ENCODE measurements around the gene MALSU1.
"Not testable (repeated sequence)": the region's sequence is repeated elsewhere in the genome, so short reads cannot be mapped to it uniquely, and the experiment has no call there.

MALSU1 gene

DNA sequence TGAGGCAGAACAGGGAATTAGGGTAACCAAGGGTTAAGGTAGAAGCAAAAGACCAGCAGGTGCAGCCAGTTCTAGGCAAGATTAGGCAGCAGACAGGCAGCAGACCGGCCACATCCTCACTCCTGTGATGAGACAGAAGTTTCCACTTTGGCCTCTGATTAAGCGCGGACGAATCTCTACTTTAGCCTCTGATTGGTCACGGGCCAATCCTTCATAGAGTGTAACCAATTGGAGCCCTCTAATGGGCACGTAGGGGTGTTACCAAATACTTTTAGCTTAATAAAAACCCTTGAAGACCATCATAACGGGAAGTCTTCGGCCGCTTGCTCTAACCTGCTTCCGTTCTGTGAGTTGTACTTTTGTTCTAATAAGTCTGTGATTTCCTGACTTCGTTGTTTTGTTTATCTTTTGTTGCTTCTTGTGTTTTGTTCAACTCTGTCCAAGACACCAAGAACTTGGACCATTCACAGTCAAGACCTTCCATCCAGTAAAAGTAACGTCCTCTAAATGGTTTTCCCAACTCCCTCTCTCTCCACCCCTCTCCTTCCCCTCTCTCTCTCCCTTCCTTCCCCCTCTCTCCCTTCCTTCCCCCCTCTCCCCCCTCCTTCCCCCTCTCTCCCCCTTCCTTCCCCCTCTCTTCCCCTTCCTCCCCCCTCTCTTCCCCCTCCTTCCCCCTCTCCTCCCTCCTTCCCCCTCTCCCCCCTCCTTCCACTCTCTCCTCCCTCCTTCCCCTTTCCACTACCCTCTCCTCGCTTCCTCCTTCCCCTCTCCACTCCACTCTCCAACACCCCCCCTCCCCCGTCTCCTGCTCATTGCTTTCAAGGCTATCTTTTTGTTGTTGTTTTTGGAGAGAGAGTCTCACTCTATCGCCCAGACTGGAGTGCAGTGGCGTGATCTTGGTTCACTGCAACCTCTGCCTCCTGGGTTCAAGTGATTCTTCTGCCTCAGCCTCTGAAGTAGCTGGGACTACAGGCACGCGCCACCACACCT, 13.2 kb upstream of the MALSU1 start:
- no peak for DNase-seq (ENCODE audit: low read depth in 4 of 4, low spot score in 1 of 4)

DNA sequence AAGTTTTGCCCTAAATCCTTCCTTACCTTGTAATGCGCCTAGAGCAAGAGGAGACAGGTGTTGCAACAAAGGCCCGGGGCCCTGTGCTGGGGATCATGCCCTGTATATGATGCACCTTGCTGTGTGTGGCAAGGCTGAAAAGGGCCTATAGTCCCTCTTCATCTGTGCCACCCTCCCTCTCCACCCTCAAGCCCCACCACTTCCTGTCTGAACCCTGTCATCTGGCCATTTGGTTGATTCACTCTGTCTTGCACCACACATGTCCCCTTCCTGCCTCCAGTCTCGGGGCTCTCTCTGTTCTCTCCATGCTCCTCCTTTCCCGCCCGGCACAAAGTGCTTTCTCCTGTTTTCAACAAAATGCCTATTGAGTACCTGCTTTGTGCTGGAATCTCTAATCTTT, 11.5 kb upstream of the MALSU1 start:
- DNase-seq (ENCODE audit: low read depth in 4 of 4, low spot score in 1 of 4) = no peak

DNA sequence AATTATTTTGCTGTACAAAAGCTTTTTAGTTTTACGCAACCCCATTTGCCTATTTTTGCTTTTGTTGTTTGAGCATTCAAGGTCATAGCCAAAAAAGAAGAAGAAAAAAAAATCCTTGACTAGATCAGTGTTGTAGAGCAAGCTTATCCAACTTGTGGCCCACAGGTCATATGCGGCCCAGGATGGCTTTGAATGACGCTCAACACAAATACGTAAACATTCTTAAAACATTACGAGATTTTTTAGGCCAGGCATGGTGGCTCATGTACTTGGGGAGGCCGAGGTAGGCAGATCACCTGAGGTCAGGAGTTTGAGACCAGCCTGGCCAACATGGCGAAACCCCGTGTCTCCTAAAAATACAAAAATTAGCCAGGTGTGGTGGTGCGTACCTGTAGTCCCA, 8.1 kb upstream of the MALSU1 start:
- no peak for DNase-seq (ENCODE audit: low read depth in 4 of 4, low spot score in 1 of 4)

DNA sequence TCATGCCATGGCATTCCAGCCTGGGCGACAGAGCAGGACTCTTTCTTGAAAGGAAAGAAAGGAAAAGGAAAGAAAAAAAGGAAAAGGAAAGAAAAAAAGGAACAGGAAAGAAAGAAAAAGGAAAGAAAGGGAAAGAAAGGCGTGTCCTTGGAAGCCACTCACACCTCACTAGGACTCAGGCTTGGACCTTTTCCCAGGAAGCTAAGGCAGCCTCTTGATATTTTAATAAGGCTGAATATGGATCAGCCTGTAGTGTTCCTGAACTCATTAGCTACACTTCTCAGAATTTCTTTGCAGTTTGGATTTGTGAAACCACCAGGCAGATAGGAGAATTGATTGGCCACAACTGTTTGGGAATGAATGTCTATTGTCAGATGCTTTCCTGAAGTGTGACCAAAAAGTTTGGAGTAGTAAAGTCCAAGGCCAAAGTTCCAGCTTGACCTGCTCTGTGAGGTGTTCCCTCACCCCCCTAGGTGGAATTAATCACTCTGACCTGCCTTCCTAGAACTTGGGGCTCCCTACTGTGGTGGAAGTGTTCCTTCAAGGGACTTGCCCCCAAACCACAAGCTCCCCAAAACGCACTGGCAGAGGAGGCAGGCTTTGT, 7.1 kb upstream of the MALSU1 start:
- DNase-seq (ENCODE audit: low read depth in 4 of 4, low spot score in 1 of 4) = no peak

DNA sequence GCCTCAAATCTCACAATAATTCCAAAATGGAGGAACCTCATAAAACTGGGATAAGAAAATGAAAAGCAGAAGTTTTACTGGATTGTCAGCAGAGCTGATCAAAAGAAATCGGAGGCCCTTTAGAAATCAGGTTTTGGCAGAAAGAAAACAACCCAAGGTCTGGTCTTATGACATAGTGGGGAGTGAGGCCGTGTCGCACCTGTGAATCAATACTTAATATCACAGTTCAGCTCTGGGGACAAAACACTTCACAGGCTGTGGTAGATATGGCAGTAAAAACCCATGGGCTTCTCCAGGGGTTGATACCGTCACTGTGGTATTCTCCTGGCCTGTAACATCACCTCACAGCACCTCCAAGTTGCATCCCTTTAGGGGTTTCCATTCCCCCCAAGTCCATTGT, 6.5 kb upstream of the MALSU1 start:
- DNase-seq (ENCODE audit: low read depth in 4 of 4, low spot score in 1 of 4) = no peak

DNA sequence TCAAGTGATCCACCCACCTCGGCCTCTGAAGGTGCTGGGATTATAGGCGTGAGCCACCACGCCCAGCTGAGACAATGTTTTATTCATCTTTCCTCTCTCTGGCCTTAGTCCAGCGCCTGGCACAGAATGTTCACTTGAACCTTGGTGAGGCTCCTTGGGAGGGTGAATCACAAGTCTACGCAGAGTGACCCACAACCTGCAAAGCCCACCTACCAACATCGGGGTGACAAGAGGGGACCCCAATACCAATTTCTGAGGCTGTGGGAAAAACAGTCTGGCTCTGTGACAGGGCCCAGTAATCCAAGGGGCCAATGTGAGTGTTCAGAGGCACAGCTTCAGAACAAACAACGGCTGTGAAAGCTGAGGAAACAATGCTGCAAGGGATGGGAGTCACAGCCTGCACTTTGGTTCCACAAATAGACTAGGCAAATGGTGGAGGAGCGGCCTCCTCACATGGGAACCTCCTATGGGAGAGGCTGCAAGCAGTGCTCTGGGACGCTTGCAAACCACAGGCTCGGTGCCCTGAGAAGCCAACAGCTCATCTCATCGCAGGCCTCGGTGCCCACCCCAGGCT, 5.6 kb upstream of the MALSU1 start:
- no peak for DNase-seq (ENCODE audit: low read depth in 4 of 4, low spot score in 1 of 4)

DNA sequence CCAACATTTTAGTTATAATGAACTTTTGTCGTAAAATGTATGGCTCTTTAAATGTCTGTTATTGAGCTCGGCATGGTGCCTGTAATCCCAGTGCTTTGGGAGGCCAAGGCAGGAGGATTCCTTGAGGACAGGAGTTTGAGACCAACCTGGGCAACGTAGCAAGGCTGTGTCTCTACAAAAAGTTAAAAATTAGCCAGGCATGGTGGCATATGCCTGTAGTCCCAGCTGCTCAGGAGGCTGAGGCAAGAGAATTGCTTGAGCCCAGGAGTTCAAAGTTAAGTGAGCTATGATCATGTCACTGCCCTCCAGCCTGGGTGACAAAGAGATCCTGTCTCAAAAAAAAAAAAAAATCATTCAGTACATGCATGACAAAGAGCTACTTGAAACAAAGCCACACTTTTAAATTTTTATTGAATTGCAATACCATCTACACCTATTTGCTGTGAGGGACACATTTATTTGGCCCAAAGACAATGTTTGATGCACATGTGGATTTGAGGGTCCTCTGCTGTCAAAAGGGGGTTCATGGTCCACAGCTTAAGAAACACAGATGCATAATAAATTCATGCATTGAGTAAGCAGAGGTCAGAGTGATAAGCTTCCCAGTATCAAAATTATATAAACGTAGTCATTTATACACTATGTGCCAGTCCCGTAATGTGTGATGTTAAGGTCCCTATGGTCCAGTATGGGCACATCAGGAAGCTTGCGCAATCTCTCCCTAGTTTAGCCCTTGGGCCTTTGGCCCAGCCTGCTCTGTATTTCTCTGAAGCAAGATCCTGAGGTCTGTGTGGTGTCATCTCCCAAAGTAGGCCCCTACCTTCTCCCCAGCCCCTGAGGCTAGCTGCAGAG, 4.4 kb upstream of the MALSU1 start:
- DNase-seq (ENCODE audit: low read depth in 4 of 4, low spot score in 1 of 4) = no peak

DNA sequence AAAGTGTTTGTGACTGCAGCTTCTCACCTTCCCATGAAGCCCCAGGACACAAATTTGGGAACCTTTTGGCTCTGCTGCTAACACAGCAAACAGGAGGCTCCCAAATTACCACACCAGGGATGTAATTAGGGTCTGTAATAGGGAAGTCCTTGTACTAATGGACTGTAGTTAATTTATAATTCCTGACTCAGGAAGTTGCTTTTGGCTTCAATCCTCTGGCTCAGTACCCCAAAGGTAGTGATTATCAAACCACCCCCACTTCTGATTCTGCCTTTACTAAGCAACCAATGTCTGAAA, 3.8 kb upstream of the MALSU1 start:
- no peak for DNase-seq (ENCODE audit: low read depth in 4 of 4, low spot score in 1 of 4)

DNA sequence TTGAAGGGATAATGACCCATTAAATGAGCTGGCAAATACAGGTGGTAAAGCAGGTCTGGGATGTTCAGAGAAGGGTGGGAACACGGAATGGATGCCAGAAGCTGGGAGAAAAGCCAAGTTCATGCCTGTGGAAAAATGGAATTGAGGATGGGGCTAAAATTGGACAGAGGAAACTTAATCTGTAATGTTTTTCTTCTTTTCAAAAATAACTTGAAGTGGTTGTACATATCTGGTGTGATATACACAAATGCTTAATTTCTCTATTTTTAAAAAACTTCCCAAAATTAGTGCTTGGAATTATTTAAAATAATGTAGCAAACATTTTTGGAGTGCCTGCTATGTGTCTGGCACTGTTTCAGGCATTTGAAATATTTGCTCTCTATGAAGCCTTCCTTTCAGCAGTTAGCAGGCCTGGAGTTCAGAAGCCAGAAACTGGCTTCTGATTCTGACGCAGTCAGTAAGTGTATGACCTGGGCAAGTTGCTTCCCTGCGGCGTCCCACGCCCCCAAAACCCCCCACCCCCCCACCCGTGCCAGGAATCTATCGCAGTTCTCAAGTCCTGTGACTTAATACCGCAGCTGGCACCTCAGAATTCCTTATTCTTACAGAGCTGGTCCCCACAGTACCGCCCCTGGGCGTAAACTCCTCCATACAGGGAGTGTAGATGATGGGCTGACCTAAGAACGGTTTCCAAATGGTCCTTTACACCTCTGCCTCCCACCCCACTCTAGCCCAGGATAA, 828 bp upstream of the MALSU1 start:
- no peak for DNase-seq (ENCODE audit: low read depth in 4 of 4, low spot score in 1 of 4)

DNA sequence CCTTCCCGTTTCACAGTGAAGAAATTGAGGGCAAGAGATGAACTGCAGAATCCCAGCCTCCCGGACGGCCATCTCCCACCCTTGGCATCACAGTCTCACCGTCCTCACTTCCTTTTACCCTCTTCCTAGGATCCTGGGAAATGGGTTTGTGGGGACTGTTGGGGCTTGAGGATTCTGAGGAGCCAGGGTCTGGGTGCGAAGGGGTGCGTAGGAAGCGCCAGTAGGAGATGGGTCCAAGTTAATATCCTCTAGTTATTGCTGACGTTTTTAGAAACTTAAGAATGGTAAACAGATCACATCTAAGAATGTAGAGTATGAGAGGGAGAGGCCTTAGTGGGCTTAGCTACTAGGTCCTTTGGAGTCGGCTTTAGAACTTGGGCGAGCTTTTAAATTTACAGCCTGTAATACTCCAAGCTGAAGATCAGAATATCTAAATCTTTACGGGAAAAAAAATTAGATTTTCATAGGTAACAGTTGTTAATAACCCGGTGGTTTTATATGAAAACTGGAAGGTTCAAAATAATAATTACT, 696 bp downstream of the MALSU1 start:
- DNase-seq (ENCODE audit: low read depth in 4 of 4, low spot score in 1 of 4) = no peak

DNA sequence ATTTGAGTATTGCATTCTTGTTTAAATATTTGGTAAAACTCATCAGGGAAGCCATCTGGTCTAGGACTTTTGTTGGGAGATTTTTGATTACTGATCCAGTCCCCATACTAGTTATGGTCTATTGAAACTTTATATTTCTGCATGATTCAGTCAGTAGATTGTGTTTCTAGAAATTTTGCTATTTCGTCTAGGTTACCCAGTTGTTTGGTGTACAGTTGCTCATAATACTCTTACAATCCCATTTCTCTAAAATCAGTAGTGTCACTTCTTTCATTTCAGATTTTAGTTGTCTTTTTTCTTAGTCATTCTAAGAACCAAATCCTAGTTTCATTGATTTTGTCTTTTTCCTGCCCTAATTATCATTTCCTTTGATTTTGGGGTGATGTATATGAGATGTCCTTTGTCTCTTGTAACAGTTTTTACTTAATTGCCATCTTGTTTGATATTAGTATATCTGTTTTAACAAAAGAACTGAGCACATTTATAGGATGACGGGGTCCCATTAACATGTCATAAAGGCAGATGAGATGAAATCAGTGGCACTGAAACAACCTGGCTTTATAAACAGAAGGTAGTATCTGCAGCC, 7.9 kb downstream of the MALSU1 start:
- DNase-seq (ENCODE audit: low read depth in 4 of 4, low spot score in 1 of 4) = no peak

DNA sequence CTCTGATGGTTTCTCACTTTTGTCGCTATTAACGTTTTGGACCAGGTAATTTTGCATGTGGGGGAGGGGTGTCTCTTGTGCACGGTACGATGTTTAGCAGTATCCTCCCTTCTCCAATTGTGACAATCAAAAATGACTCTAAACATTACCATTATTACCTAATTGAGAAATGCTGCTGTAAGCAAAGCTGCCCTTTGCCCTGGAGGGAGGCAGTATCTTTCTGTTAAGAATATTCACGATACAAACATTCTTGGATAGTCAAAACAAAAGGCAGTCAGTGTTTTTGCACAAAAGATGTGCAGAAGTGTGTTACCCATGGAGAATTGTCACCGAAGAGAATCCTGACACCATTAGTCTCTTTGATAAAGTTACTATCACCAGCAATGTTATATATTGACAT, 9.6 kb downstream of the MALSU1 start:
- DNase-seq (ENCODE audit: low read depth in 4 of 4, low spot score in 1 of 4) = no peak

DNA sequence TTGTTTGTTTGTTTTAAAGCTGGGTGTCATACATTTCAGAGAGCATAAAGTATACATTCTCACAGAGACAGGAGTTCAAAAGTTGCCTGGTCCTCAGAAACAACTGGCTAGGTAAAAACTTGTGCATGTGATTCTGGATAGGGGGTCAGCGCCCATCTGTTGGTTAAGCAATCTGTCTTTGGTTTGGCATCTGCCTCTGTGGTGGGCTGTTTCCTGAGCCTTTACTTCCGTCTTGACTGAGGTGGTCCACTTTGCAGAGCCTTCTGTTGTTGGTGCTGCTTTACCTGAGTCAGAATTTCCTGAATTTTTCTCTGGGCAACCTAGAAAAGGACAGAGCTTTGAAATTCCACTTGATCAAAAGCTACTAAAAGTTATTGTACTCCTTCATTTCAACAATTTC, 13.0 kb downstream of the MALSU1 start:
- not testable (repeated sequence) for DNase-seq (ENCODE audit: low read depth in 4 of 4, low spot score in 1 of 4)

DNA sequence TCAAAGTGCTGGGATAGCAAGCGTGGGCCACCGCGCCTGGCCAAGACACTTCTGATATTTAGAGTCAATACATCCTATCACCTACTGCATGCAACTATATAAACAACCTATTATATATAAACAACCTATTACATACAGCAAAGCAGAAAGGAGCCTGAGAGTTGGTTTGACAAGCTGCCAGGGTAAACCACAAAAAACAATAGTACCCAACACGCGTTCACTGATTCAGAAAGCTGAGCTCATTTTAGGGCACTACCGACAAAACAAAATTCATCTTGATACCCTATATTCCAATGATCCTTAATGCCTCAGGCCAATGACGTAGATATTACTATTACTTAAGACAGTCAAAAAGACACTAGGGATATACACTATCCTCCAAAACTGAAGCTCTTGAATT, 16.2 kb downstream of the MALSU1 start:
- DNase-seq (ENCODE audit: low read depth in 4 of 4, low spot score in 1 of 4) = no peak

DNA sequence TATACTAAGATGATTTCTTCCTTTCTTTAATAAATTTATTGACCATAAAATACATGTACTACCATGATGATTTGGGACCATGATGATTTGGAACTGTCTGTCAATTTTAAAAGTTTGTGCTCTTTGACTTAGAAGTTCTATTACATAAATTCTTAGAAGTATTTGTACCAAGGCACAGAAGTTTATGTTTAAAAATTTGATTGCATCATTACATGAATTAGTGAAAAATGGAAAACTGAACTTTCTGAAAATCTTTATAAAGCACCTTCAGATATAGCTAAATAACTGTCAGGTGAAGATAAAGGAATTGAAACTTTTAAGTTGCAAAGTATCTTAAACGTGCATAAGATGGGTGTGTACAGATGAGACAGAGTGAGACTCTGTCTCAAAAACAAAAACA, 32.0 kb downstream of the MALSU1 start:
- DNase-seq (ENCODE audit: low read depth in 4 of 4, low spot score in 1 of 4) = no peak

DNA sequence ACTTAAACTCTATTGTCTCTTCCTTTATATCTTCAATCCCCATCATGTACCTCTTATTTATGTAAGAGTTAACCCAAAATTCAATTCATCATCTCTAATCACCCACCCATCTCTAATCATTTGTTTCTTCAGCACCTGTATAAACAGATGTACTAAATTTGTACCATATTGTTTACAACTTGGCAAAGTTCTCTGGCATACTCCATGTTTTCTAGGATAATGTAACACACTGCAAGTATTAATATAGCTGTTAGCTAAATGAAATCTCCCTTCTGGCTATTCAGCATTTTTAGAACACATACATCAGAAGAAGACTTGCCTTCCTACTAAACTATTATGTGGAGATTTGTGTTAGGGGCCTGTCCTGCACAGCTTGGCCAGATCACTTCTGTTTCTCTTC, 33.1 kb downstream of the MALSU1 start:
- no peak for DNase-seq (ENCODE audit: low read depth in 4 of 4, low spot score in 1 of 4)

DNA sequence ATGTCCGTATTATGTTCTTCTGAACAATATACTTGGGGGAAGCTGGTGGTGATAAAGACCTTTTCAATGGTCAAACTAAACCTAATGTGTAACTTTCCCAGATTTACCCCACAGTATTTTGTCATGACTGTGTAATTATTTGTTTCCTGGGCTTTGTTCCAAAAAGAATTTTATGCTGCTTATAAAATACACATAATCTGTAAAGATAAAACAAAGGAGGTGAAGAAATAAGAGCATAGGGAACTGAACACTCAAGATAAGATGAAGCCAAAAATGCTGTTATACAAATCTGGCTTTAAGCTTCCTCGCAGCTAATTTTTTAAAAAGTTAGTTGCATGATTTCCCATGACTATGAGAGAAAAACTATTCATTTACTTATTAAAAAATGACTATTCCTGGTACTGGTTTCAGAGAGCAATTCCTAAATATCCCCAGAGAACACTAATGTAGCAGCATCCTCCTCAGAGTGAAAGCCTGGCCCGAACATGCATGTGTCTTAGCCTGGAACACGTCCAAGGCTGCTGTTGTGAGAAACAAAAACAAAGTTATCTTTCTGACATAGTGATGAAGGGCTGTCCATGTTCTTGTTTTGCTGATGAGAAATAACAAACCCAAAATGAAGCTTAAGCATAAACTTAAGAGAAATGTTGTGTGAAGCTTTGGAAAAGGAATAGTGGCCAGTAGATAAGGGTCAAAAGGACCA, 33.9 kb downstream of the MALSU1 start:
- DNase-seq (ENCODE audit: low read depth in 4 of 4, low spot score in 1 of 4) = no peak

DNA sequence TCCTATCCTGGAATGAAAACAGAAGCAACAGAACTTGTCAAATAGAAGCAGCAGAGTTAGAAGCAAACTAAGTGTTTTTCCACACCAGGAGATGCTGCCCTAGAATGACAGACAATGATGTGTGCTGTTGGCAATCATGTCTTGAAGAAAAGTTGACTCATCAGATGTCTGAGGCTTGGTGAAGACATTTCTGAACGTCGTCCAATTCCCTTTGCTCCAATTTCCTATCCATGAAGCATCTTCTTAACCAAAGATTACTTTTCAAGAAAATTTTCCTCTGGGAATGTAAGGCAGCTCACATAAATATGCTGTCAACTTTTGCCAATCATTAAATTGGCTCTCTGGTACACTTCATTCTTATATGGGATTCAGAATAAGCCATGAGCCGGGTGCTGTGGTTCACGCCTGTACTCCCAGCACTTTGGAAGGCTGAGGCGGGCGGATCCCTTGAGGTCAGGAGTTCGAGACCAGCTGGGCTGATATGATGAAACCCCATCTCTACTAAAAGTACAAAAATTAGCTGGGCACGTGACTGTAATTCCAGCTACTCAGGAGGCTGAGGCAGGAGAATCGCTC, 34.6 kb downstream of the MALSU1 start:
- DNase-seq (ENCODE audit: low read depth in 4 of 4, low spot score in 1 of 4) = no peak

DNA sequence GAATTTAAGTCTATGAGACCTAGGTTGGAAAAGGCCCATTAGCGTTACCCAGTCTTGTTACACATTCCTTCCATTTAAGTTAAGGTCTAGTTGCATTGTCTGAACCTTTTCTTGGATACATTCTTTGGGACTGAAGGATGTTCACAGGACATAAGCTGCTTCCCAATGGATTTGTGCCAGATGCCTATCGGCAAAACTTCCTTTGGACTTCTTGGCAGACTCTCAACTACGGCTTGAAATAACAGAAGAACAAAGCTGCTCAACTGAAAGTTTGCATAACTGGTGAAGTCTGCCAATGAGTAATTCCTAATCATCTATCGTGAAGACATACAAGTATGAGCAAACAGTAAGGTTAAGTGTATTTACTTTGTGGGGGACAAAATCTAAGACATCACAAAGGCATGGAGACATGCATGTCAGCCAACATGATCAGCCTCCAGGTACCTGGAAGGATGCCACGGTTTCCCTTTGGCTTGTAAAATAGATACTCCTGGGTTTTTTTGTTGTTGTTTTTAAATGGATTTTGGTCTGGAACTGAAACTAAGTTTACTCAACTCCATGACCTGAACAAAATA, 35.4 kb downstream of the MALSU1 start:
- no peak for DNase-seq (ENCODE audit: low read depth in 4 of 4, low spot score in 1 of 4)
